ENCODE results near the gene RETREG3. TPM values are rescaled to one million over a fixed set of nuclear protein-coding genes. Genes with fewer than 3 reads are reported as not detected.

RETREG3 gene
- total and polyA plus RNA-seq, 9 of the 15 experiments (the other 6 are each of a cell fraction or from before 2014, with no cell fraction given): 4.1 to 39.0 (median 16.9) TPM

GRCh38 chr17:42655528-42655927 lies 46.4 kb upstream of the RETREG3 start:
- Histone ChIP-seq H3K9me1 (ENCODE audit: control insufficient read depth, insufficient read depth, low read length) (no peaks in the 10 kb centered on the region), H3K9ac (ENCODE audit: insufficient read depth in 1 of 2, low read depth in 2 of 2, low read length in 2 of 2) (no peak overlapping the region), H2AFZ (ENCODE audit: low read depth, low read length) (peak overlapping the region; percentile 80), H3K9me3 (replicated peaks; ENCODE audit: control insufficient read depth, insufficient read depth, low read depth, low read length) (no peaks in the 10 kb centered on the region), H3K27ac (ENCODE audit: extremely low read depth, low read depth, low read length) (no peak overlapping the region), H3K36me3 (ENCODE audit: control insufficient read depth, insufficient read depth, low read length) (no peaks in the 10 kb centered on the region), H3K4me3 (no peak overlapping the region), H4K20me1 (replicated peaks; ENCODE audit: control insufficient read depth, insufficient read depth, low read length) (no peaks in the 10 kb centered on the region), H3K4me2 (ENCODE audit: insufficient read depth, low read length) (no peak overlapping the region), H3K4me1 (replicated peaks in 1 of 2; ENCODE audit: control insufficient read depth in 2 of 2, insufficient read depth in 2 of 2, low read length in 2 of 2) (peaks cover 23 to 26% of the 10 kb centered on the region in 2 experiments), H3K27me3 (ENCODE audit: control insufficient read depth in 2 of 2, insufficient read depth in 2 of 2, low read length in 2 of 2) (no peaks in the 10 kb centered on the region), H3K79me2 (ENCODE audit: control insufficient read depth, insufficient read depth, low read length) (no peaks in the 10 kb centered on the region)
- no peak for DNase-seq (ENCODE audit: extremely low read depth in 1 of 4, low spot score in 3 of 4)
- no TSS peak for BruUV-seq (replicated peaks)
- WGBS (ENCODE audit: insufficient coverage, low coverage, missing lambda C conversion rate): 17% methylated on average over 2 of the region's 2 CpGs
- no peak for ATAC-seq
- intact Hi-C loops (cut with micrococcal nuclease) (no loop called here), in situ Hi-C loops (cut with MboI) (no loop called here)
- FAIRE-seq: no peak
- ChIA-PET POLR2A (no interaction called here), CTCF (ENCODE audit: low intra/inter-chr PET ratio) (no interaction called here)
- TF ChIP-seq ZNF592 (IDR thresholded peaks at IDR 0.05): peak; percentile 61
- peak; percentile 80 for TF ChIP-seq MGA (IDR thresholded peaks at IDR 0.05)
- TF ChIP-seq MTA2 (IDR thresholded peaks at IDR 0.05; ENCODE audit: low read depth): no peak
- no peak for TF ChIP-seq ZBTB5 (IDR thresholded peaks at IDR 0.05)
- peak; percentile 93 for TF ChIP-seq L3MBTL2 (IDR thresholded peaks at IDR 0.05)
